Endothelial cell of umbilical vein (primary cell): Measurements from ENCODE around the gene MOB2. TPM values are rescaled to one million over a fixed set of nuclear protein-coding genes. Genes with fewer than 3 reads are reported as not detected.

Source experiments
- BruUV-seq: library from RNA; stranded (reverse); fragments of 400-500 nt; replicated peaks from 2 replicates; lab custom pipeline; 2021; lab: Mats Ljungman, UMichigan
- CTCF ChIA-PET: fragments of 300-600, 350-600 bp; sonication (Branson Sonifier 250); formaldehyde crosslinking; loops from one replicate; lab custom pipeline; 2021; ENCODE audit warnings: antibody characterized with exemption, inconsistent platforms; lab: Charles Lee
- POLR2A ChIA-PET: fragments of 300-600, 350-600 bp; sonication (Branson Sonifier 250); formaldehyde crosslinking; loops from one replicate; lab custom pipeline; 2021; ENCODE audit warnings: antibody characterized with exemption, inconsistent platforms; lab: Charles Lee
- DNase-seq: peaks from one replicate; pipeline ENCODE4 v3.0.0-alpha.2; 2011; ENCODE audit warnings: low read depth, low spot score
- FAIRE-seq: peaks from 2 replicates; lab custom pipeline; 2011; peaks lifted over from hg19 to GRCh38; lab: Jason Lieb, UNC
- H2AFZ ChIP-seq: 2 replicates; pipeline ENCODE4 v1.6.0; 2012; ENCODE audit warnings: low read depth, low read length, control low read depth, inconsistent platforms
- H3K27ac ChIP-seq: 2 replicates; pipeline ENCODE4 v1.5.1; 2011; ENCODE audit warnings: low read depth, mild to moderate bottlenecking, control low read depth, low read length, moderate library complexity; ENCODE audit not compliant: insufficient read depth
- H3K27me3 ChIP-seq, 2 experiments: 2 replicates each; pipeline versions ENCODE4 v1.6.0 to v1.6.1; 2011; ENCODE audit warnings: low read length in 2 of 2, mixed read lengths in 1 of 2; ENCODE audit not compliant: control insufficient read depth in 2 of 2, insufficient read depth in 2 of 2
- H3K36me3 ChIP-seq, 2 experiments: 2 replicates in 1 of 2; 3 replicates in 1 of 2; pipeline ENCODE4 v1.5.1; 2011; ENCODE audit warnings: low read length in 2 of 2, mild to moderate bottlenecking in 1 of 2, moderate library complexity in 1 of 2; ENCODE audit not compliant: control insufficient read depth in 2 of 2, insufficient read depth in 2 of 2; ENCODE audit errors: extremely low read depth in 1 of 2
- H3K4me1 ChIP-seq: 3 replicates; pipeline ENCODE4 v1.5.1; 2011; ENCODE audit warnings: mild to moderate bottlenecking, low read length; ENCODE audit not compliant: control insufficient read depth, insufficient read depth; ENCODE audit errors: extremely low read depth
- H3K4me2 ChIP-seq: 2 replicates; pipeline ENCODE4 v1.6.1; 2011; ENCODE audit warnings: low read length, control low read depth, mixed read lengths; ENCODE audit not compliant: insufficient read depth
- H3K4me3 ChIP-seq, 3 experiments: fragments of 200-600 bp in 1 of 3; sonication (generic), shearing (Covaris generic) in 1 of 3; replicated peaks in 1 of 3; 2 replicates each; pipeline ENCODE4 v1.5.1; 2011 to 2016; ENCODE audit warnings: control low read depth in 3 of 3, low read length in 3 of 3, mild to moderate bottlenecking in 2 of 3, inconsistent platforms in 1 of 3, low read depth in 1 of 3, moderate library complexity in 1 of 3; ENCODE audit not compliant: insufficient read depth in 1 of 3
- H3K79me2 ChIP-seq: 2 replicates; pipeline ENCODE4 v1.6.0; 2012; ENCODE audit warnings: low read length, inconsistent platforms; ENCODE audit not compliant: control insufficient read depth, insufficient read depth
- H3K9ac ChIP-seq: replicated peaks from 2 replicates; pipeline ENCODE3; 2011; ENCODE audit warnings: low read length, control low read depth; ENCODE audit not compliant: insufficient read depth; ENCODE audit errors: extremely low read depth
- H3K9me1 ChIP-seq: replicated peaks from 3 replicates; pipeline ENCODE4 v1.6.0; 2011; ENCODE audit warnings: mild to moderate bottlenecking, low read length; ENCODE audit not compliant: control insufficient read depth, insufficient read depth; ENCODE audit errors: extremely low read depth
- H3K9me3 ChIP-seq: replicated peaks from 2 replicates; pipeline ENCODE4 v1.5.1; 2012; ENCODE audit warnings: low read length, inconsistent platforms; ENCODE audit not compliant: control insufficient read depth, insufficient read depth
- H4K20me1 ChIP-seq: replicated peaks from 2 replicates; pipeline ENCODE3; 2011; ENCODE audit warnings: mild to moderate bottlenecking, low read length; ENCODE audit not compliant: control insufficient read depth, insufficient read depth; ENCODE audit errors: extremely low read depth
- EZH2 ChIP-seq: IDR thresholded peaks from 2 replicates; pipeline ENCODE4 v1.6.1; 2012; ENCODE audit warnings: borderline replicate concordance, low read depth, mild to moderate bottlenecking, moderate library complexity, low read length, inconsistent platforms; ENCODE audit not compliant: severe bottlenecking
- FOS ChIP-seq: IDR thresholded peaks from 2 replicates; pipeline ENCODE4 v1.6.1; 2011; ENCODE audit warnings: mild to moderate bottlenecking, low read length, moderate library complexity, borderline replicate concordance; ENCODE audit not compliant: insufficient read depth
- GATA2 ChIP-seq: IDR thresholded peaks from 2 replicates; pipeline ENCODE4 v1.7.0; 2011; ENCODE audit warnings: low read depth, mild to moderate bottlenecking, moderate library complexity, mixed read lengths, low read length; ENCODE audit not compliant: insufficient read length, insufficient read depth
- MYC ChIP-seq: IDR thresholded peaks from one replicate; pipeline ENCODE4 v1.6.1; 2011; ENCODE audit warnings: mild to moderate bottlenecking, low read depth, low read length
- POLR2A ChIP-seq: IDR thresholded peaks from 2 replicates; pipeline ENCODE4 v1.6.1; 2012; ENCODE audit warnings: low read depth, mild to moderate bottlenecking, control low read depth, low read length
- POLR2AphosphoS5 ChIP-seq: IDR thresholded peaks from 2 replicates; pipeline ENCODE4 v1.6.1; 2012; ENCODE audit warnings: low read depth, mild to moderate bottlenecking, control low read depth, low read length, moderate library complexity; ENCODE audit not compliant: insufficient read depth
- dilution Hi-C: fragments of 300-500 bp; cut with MboI; formaldehyde crosslinking; loops from one replicate; pipeline ENCODE4 v1.15.0; 2019; ENCODE audit warnings: low sequenced_read_pairs; ENCODE audit not compliant: extremely low pct_ligation_motif_present
- intact Hi-C: fragments of 100-400 bp; cut with micrococcal nuclease; formaldehyde crosslinking; loops from one replicate; pipeline ENCODE4 v1.10.0; 2022
- polyA plus RNA-seq, 4 experiments: library from polyadenylated mRNA; depleted of rRNA in 3 of 4; stranded (reverse) in 3 of 4; unstranded in 1 of 4; fragments of >200 nt; gene quantifications; 2 replicates each; pipeline versions ENCODE4 v1.2.1 to v1.2.3, GENCODE V29; 2011 to 2012; ENCODE audit warnings: missing spikeins in 1 of 4
- total RNA-seq: library from RNA; stranded (reverse); gene quantifications from 2 replicates; pipeline ENCODE4 v1.2.3, GENCODE V29; 2021

Gene MOB2
- total and polyA plus RNA-seq, 2 donors (not counting 3 experiments of a cell fraction or from before 2014, with no cell fraction given) = 38.2 to 50.6 TPM

GRCh38 chr11:1502954-1503707 lies 16.6 kb upstream of the MOB2 start:
- intact Hi-C loops = no loop called here
- no peak overlapping the region for H2AFZ ChIP-seq
- dilution Hi-C loops = no loop called here
- POLR2A ChIA-PET = no interaction called here
- peaks cover 25% of the 10 kb centered on the region for H3K79me2 ChIP-seq
- TF ChIP-seq POLR2A (no peak), MYC (no peak), EZH2 (no peak)
- no peak overlapping the region for H3K27ac ChIP-seq
- H3K4me1 ChIP-seq = no peaks in the 10 kb centered on the region
- BruUV-seq = no TSS peak
- H3K9me3 ChIP-seq = no peaks in the 10 kb centered on the region
- no peak for DNase-seq
- H3K36me3 ChIP-seq = no peaks in the 10 kb centered on the region
- H3K4me2 ChIP-seq = no peak overlapping the region
- H3K9ac ChIP-seq = no peak overlapping the region
- no peaks in the 10 kb centered on the region for H3K9me1 ChIP-seq
- CTCF ChIA-PET = no interaction called here
- peaks cover 3% of the 10 kb centered on the region for H4K20me1 ChIP-seq
- H3K27me3 ChIP-seq = no peaks in the 10 kb centered on the region
- no peak overlapping the region for H3K4me3 ChIP-seq
- FAIRE-seq = no peak

- Histone ChIP-seq H3K4me2 (no peak overlapping the region), H3K79me2 (peaks cover 28% of the 10 kb centered on the region), H3K4me1 (peaks cover 1% of the 10 kb centered on the region), H3K27ac (no peak overlapping the region), H4K20me1 (peaks cover 4% of the 10 kb centered on the region), H3K9ac (no peak overlapping the region), H3K9me3 (no peaks in the 10 kb centered on the region), H3K27me3 (no peaks in the 10 kb centered on the region), H3K36me3 (no peaks in the 10 kb centered on the region), H3K9me1 (no peaks in the 10 kb centered on the region), H2AFZ (no peak overlapping the region), H3K4me3 (no peak overlapping the region)
- ChIA-PET CTCF (no interaction called here), POLR2A (no interaction called here)
- FAIRE-seq (no peak), DNase-seq (no peak)
- dilution Hi-C loops = no loop called here
- no TSS peak for BruUV-seq
- intact Hi-C loops = no loop called here
- no peak for TF ChIP-seq POLR2AphosphoS5
- no peak for TF ChIP-seq GATA2
- no peak for TF ChIP-seq POLR2A
- no peak for TF ChIP-seq EZH2
- TF ChIP-seq MYC = no peak
- no peak for TF ChIP-seq FOS
These were observed 15.8 kb upstream of the MOB2 start for GRCh38 chr11:1502168-1502953.
